Neural crest cell (in vitro differentiated cells): ENCODE measurements around the gene MEGF6. TPM values are rescaled to one million over a fixed set of nuclear protein-coding genes. Genes with fewer than 3 reads are reported as not detected.

Source experiments
- DNase-seq: peaks from one replicate; pipeline ENCODE4 v3.0.0; 2021; ENCODE audit warnings: low read depth, mixed read lengths, low spot score
- H3K27ac Mint-ChIP-seq: one replicate; pipeline ENCODE4 v1.8.0; 2021; ENCODE audit warnings: mild to moderate bottlenecking, mixed read lengths; ENCODE audit not compliant: unreplicated experiment
- H3K27me3 Mint-ChIP-seq: 2 replicates; pipeline ENCODE4 v1.8.0; 2021; ENCODE audit warnings: low read depth, mild to moderate bottlenecking, mixed read lengths
- H3K36me3 Mint-ChIP-seq: 2 replicates; pipeline ENCODE4 v1.8.0; 2021; ENCODE audit warnings: low read depth, mild to moderate bottlenecking, mixed read lengths
- H3K4me1 Mint-ChIP-seq: 2 replicates; pipeline ENCODE4 v1.8.0; 2021; ENCODE audit warnings: mixed read lengths
- H3K4me3 Mint-ChIP-seq: one replicate; pipeline ENCODE4 v1.8.0; 2021; ENCODE audit warnings: mild to moderate bottlenecking, mixed read lengths
- H3K9me3 Mint-ChIP-seq: 2 replicates; pipeline ENCODE4 v1.8.0; 2021; ENCODE audit warnings: mixed read lengths
- CTCF ChIP-seq: fragments of 200-600 bp; sonication (generic); conservative IDR thresholded peaks from 2 replicates; pipeline ENCODE4 v1.5.0; 2021; ENCODE audit warnings: antibody characterized with exemption, mild to moderate bottlenecking
- total RNA-seq: library from RNA; stranded (reverse); gene quantifications from 2 replicates; pipeline ENCODE4 v1.2.1, GENCODE V29; 2021

MEGF6 gene
- total RNA-seq, 1 donor from 2014 or later: 36.7 TPM

GRCh38 chr1:3502641-3503524 lies 108.4 kb downstream of the MEGF6 start:
- H3K4me3 Mint-ChIP-seq: no peak overlapping the region
- H3K36me3 Mint-ChIP-seq: no peaks in the 10 kb centered on the region
- no peak overlapping the region for H3K27ac Mint-ChIP-seq
- DNase-seq: no peak
- no peaks in the 10 kb centered on the region for H3K9me3 Mint-ChIP-seq
- H3K4me1 Mint-ChIP-seq: no peaks in the 10 kb centered on the region
- no peak for TF ChIP-seq CTCF
- no peaks in the 10 kb centered on the region for H3K27me3 Mint-ChIP-seq

GRCh38 chr1:3501856-3502640 lies 109.3 kb downstream of the MEGF6 start:
- no peak for TF ChIP-seq CTCF
- H3K36me3 Mint-ChIP-seq: no peaks in the 10 kb centered on the region
- H3K27me3 Mint-ChIP-seq: no peaks in the 10 kb centered on the region
- H3K9me3 Mint-ChIP-seq: no peaks in the 10 kb centered on the region
- DNase-seq: peak; percentile 67
- no peak overlapping the region for H3K4me3 Mint-ChIP-seq
- no peaks in the 10 kb centered on the region for H3K4me1 Mint-ChIP-seq
- no peak overlapping the region for H3K27ac Mint-ChIP-seq

DNA sequence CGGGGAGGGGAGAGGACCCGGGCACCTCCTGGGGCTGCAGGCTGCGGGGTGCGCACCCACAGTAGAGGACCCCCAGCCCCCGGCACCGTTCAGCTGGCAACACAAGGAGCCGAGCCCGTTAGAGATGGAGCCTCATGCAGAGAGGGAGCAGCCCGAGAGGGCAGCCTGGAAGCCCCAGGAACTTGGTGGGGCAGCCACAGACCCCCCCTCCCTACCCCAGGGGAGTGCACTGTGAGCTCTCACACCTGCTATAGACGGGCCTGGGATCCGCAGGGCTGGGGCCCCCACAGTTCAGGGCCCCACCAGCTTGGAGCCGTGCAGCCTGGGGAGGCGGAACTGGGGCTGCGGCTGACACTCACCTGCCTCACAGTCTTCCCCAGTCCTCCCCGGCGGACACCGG lies 109.9 kb downstream of the MEGF6 start:
- Mint-ChIP-seq H3K27ac (no peak overlapping the region), H3K36me3 (no peaks in the 10 kb centered on the region), H3K4me3 (no peak overlapping the region), H3K9me3 (no peaks in the 10 kb centered on the region), H3K27me3 (no peaks in the 10 kb centered on the region), H3K4me1 (no peaks in the 10 kb centered on the region)
- no peak for TF ChIP-seq CTCF
- no peak for DNase-seq

DNA sequence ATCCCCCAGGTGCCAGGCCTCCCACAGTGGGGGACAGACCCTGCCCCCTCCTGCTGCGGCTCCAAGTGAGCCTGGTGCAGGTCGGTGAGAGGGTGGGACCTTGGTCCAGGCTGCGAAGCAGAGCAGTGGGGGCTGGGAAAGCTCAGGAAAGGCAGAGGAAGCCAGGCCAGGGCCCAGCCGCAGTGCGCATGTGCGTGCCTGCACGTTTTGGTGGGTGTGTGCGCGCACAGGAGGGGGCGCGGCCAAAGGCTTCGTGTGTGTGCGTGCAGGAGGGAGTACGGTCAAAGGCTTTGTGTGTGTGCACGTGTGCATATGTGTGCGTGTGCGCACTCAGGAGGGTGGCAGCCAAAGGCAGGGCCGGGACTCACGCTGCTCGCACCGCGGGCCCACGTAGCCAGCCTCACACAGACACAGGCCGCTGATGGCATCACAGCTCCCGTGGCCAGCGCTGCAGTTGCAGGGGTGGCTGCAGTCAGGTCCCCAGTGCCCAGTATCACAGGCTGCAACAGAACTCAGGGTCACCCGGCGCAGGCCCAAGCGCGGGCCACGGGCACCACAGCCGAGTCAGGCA lies 111.0 kb downstream of the MEGF6 start:
- TF ChIP-seq CTCF: no peak

GRCh38 chr1:3499611-3500010 lies 111.7 kb downstream of the MEGF6 start:
- no peak overlapping the region for H3K27ac Mint-ChIP-seq
- no peaks in the 10 kb centered on the region for H3K4me1 Mint-ChIP-seq

More for the DNA sequence above, 111.0 kb downstream of the MEGF6 start:
- Mint-ChIP-seq H3K9me3 (no peaks in the 10 kb centered on the region), H3K27ac (no peak overlapping the region), H3K4me3 (no peak overlapping the region), H3K36me3 (no peaks in the 10 kb centered on the region), H3K27me3 (no peaks in the 10 kb centered on the region), H3K4me1 (no peaks in the 10 kb centered on the region)
- DNase-seq: no peak

More at GRCh38 chr1:3499611-3500010, 111.7 kb downstream of the MEGF6 start:
- TF ChIP-seq CTCF: no peak
- Mint-ChIP-seq H3K36me3 (no peaks in the 10 kb centered on the region), H3K9me3 (no peaks in the 10 kb centered on the region), H3K4me3 (no peak overlapping the region), H3K27me3 (no peaks in the 10 kb centered on the region)
- no peak for DNase-seq
